HepG2 (cell line): ENCODE measurements around the gene KIAA1755. TPM values are rescaled to one million over a fixed set of nuclear protein-coding genes. Genes with fewer than 3 reads are reported as not detected.

Experiments used
- CEBPB ChIP-seq: IDR thresholded peaks from 2 replicates; pipeline ENCODE4 v1.6.1; 2011; ENCODE audit warnings: low read depth, low read length, improper control_type of control experiment, borderline replicate concordance
- HMGA1 ChIP-seq: sonication (generic); formaldehyde crosslinking; conservative IDR thresholded peaks from 2 replicates; pipeline ENCODE4 v1.4.0; 2020; ENCODE audit warnings: missing genetic modification reagents
- IRF2 ChIP-seq: IDR thresholded peaks from 2 replicates; pipeline ENCODE4 v1.6.1; 2018; ENCODE audit warnings: missing genetic modification reagents, missing compliant biosample characterization
- KMT2A ChIP-seq: sonication (generic); formaldehyde crosslinking; IDR thresholded peaks from 2 replicates; pipeline ENCODE4 v1.4.0; 2020; ENCODE audit warnings: missing genetic modification reagents
- MAFG ChIP-seq: sonication (generic); formaldehyde crosslinking; IDR thresholded peaks from 2 replicates; pipeline ENCODE4 v1.5.1; 2020; ENCODE audit warnings: mild to moderate bottlenecking, missing genetic modification reagents
- SMC3 ChIP-seq: IDR thresholded peaks from 2 replicates; pipeline ENCODE4 v1.6.1; 2011; ENCODE audit warnings: low read length, improper control_type of control experiment
- ZNF432 ChIP-seq: sonication (generic); formaldehyde crosslinking; IDR thresholded peaks from 2 replicates; pipeline ENCODE4 v1.5.0; 2020; ENCODE audit warnings: missing genetic modification reagents, mild to moderate bottlenecking, borderline replicate concordance
- polyA plus RNA-seq, 8 experiments: library from polyadenylated mRNA; depleted of rRNA in 3 of 8; stranded (reverse) in 7 of 8; unstranded in 1 of 8; fragments of >200 nt; fragmentation: Illumina TruSeq in 4 of 8; extraction: Trizol in 4 of 8; gene quantifications; 2 replicates each; pipeline versions ENCODE4 v1.2.1 to v1.2.3, GENCODE V29; 2011 to 2016; ENCODE audit warnings: low read depth in 4 of 8, missing spikeins in 1 of 8, mixed read lengths in 1 of 8; ENCODE audit not compliant: insufficient read depth in 1 of 8
- total RNA-seq, 5 experiments: library from RNA; depleted of rRNA; stranded (reverse); fragments of >200 nt; fragmentation: Illumina TruSeq; extraction: Trizol; gene quantifications; 2 replicates each; pipeline ENCODE4 v1.2.3, GENCODE V29; 2016; ENCODE audit warnings: low read depth in 1 of 5
- TF ChIP-seq, protein P1 (sequence below): sonication (generic); formaldehyde crosslinking; IDR thresholded peaks from 2 replicates; pipeline ENCODE4 v1.5.0; 2020; ENCODE audit warnings: mild to moderate bottlenecking, missing genetic modification reagents, moderate library complexity
- TF ChIP-seq, protein P2 (sequence below): sonication (generic); formaldehyde crosslinking; IDR thresholded peaks from 2 replicates; pipeline ENCODE4 v1.4.0; 2020; ENCODE audit warnings: missing genetic modification reagents, borderline replicate concordance
- TF ChIP-seq, protein P3 (sequence below): sonication (generic); formaldehyde crosslinking; IDR thresholded peaks from 2 replicates; pipeline ENCODE4 v1.8.1; 2023; ENCODE audit warnings: missing genetic modification reagents, mild to moderate bottlenecking, borderline replicate concordance

Gene KIAA1755
- total and polyA plus RNA-seq, 2 of the 13 experiments (the other 11 are each of a cell fraction or from before 2014, with no cell fraction given), result 0.04 TPM; not detected in 1

GRCh38 chr20:38187517-38187916 lies 73.0 kb downstream of the KIAA1755 start (continued):
- TF ChIP-seq SMC3 (peak; percentile 58), KMT2A (CRISPR knock-in tag) (no peak), IRF2 (CRISPR knock-in tag) (no peak), CEBPB (peak; percentile 94), HMGA1 (no peak), ZNF432 (CRISPR knock-in tag) (no peak), MAFG (peak; percentile 88)
- TF ChIP-seq, protein P1, sequence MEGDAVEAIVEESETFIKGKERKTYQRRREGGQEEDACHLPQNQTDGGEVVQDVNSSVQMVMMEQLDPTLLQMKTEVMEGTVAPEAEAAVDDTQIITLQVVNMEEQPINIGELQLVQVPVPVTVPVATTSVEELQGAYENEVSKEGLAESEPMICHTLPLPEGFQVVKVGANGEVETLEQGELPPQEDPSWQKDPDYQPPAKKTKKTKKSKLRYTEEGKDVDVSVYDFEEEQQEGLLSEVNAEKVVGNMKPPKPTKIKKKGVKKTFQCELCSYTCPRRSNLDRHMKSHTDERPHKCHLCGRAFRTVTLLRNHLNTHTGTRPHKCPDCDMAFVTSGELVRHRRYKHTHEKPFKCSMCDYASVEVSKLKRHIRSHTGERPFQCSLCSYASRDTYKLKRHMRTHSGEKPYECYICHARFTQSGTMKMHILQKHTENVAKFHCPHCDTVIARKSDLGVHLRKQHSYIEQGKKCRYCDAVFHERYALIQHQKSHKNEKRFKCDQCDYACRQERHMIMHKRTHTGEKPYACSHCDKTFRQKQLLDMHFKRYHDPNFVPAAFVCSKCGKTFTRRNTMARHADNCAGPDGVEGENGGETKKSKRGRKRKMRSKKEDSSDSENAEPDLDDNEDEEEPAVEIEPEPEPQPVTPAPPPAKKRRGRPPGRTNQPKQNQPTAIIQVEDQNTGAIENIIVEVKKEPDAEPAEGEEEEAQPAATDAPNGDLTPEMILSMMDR (CRISPR knock-in tag), result peak; percentile 50
- TF ChIP-seq, protein P2, sequence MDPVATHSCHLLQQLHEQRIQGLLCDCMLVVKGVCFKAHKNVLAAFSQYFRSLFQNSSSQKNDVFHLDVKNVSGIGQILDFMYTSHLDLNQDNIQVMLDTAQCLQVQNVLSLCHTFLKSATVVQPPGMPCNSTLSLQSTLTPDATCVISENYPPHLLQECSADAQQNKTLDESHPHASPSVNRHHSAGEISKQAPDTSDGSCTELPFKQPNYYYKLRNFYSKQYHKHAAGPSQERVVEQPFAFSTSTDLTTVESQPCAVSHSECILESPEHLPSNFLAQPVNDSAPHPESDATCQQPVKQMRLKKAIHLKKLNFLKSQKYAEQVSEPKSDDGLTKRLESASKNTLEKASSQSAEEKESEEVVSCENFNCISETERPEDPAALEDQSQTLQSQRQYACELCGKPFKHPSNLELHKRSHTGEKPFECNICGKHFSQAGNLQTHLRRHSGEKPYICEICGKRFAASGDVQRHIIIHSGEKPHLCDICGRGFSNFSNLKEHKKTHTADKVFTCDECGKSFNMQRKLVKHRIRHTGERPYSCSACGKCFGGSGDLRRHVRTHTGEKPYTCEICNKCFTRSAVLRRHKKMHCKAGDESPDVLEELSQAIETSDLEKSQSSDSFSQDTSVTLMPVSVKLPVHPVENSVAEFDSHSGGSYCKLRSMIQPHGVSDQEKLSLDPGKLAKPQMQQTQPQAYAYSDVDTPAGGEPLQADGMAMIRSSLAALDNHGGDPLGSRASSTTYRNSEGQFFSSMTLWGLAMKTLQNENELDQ, result no peak
- TF ChIP-seq, protein P3, sequence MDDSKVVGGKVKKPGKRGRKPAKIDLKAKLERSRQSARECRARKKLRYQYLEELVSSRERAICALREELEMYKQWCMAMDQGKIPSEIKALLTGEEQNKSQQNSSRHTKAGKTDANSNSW (CRISPR knock-in tag), result no peak
